ENCODE results near the gene PPP2R1B. TPM values are rescaled to one million over a fixed set of nuclear protein-coding genes. Genes with fewer than 3 reads are reported as not detected.

Gene PPP2R1B
- total RNA-seq, 1 donor from 2014 or later = 6.5 TPM

GRCh38 chr11:111749646-111750045 is 16.5 kb downstream of the PPP2R1B start:
- peaks cover 98% of the 10 kb centered on the region for H3K36me3 ChIP-seq
- no peak for TF ChIP-seq CTCF (IDR thresholded peaks at IDR 0.05; ENCODE audit: borderline replicate concordance)
- H3K4me1 ChIP-seq = peaks cover 13% of the 10 kb centered on the region
- intact Hi-C loops (cut with micrococcal nuclease) = no loop called here
- no peak overlapping the region for H3K4me3 ChIP-seq
- H3K27ac ChIP-seq (replicated peaks) = no peak overlapping the region
- DNase-seq = no peak
- H3K9me3 ChIP-seq (replicated peaks) = no peaks in the 10 kb centered on the region
- H3K27me3 ChIP-seq (ENCODE audit: low read depth) = no peaks in the 10 kb centered on the region

- H3K27ac ChIP-seq (replicated peaks) = no peak overlapping the region
- no peaks in the 10 kb centered on the region for H3K9me3 ChIP-seq (replicated peaks)
- TF ChIP-seq CTCF (IDR thresholded peaks at IDR 0.05; ENCODE audit: borderline replicate concordance) = no peak
- H3K4me1 ChIP-seq = peaks cover 13% of the 10 kb centered on the region
- H3K36me3 ChIP-seq = peaks cover 98% of the 10 kb centered on the region
- no peak for DNase-seq
- intact Hi-C loops (cut with micrococcal nuclease) = no loop called here
- no peaks in the 10 kb centered on the region for H3K27me3 ChIP-seq (ENCODE audit: low read depth)
- H3K4me3 ChIP-seq = no peak overlapping the region
Measured at GRCh38 chr11:111748035-111748804, 18.0 kb downstream of the PPP2R1B start.

GRCh38 chr11:111745719-111746504 is 20.3 kb downstream of the PPP2R1B start:
- Histone ChIP-seq H3K27ac (replicated peaks) (peak overlapping the region; percentile 2), H3K36me3 (peaks cover 98% of the 10 kb centered on the region), H3K27me3 (ENCODE audit: low read depth) (no peaks in the 10 kb centered on the region), H3K4me1 (peaks cover 17% of the 10 kb centered on the region), H3K4me3 (no peak overlapping the region), H3K9me3 (replicated peaks) (no peaks in the 10 kb centered on the region)
- TF ChIP-seq CTCF (IDR thresholded peaks at IDR 0.05; ENCODE audit: borderline replicate concordance) = no peak
- intact Hi-C loops (cut with micrococcal nuclease) = no loop called here
- DNase-seq = no peak

DNA sequence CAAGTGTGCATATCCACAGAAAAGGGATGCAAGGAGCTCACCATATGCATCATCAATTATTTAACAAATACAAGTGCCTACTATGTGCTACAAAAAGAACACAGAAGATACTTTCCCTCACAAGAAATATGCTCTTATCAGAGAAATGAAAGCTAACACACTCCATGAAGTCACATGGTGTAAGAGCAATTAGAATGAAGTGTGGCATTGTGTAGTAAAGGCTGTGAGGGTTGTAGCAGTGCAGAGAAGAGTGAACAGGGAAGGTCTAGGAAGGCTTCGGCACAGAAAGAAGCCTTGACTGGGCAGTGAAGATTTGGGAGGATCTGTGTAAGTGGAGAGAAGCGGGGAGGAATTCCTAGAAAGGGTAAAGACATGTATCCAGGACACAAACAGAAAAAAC is 22.5 kb downstream of the PPP2R1B start:
- TF ChIP-seq CTCF (IDR thresholded peaks at IDR 0.05; ENCODE audit: borderline replicate concordance) = no peak
- no peaks in the 10 kb centered on the region for H3K9me3 ChIP-seq (replicated peaks)
- no peak overlapping the region for H3K27ac ChIP-seq (replicated peaks)
- intact Hi-C loops (cut with micrococcal nuclease) = no loop called here
- peaks cover 86% of the 10 kb centered on the region for H3K36me3 ChIP-seq
- no peak for DNase-seq
- H3K4me3 ChIP-seq = no peak overlapping the region
- H3K27me3 ChIP-seq (ENCODE audit: low read depth) = no peaks in the 10 kb centered on the region
- H3K4me1 ChIP-seq = peaks cover 17% of the 10 kb centered on the region

- intact Hi-C loops (cut with micrococcal nuclease) = no loop called here
- Histone ChIP-seq H3K36me3 (peaks cover 67% of the 10 kb centered on the region), H3K27ac (replicated peaks) (no peak overlapping the region), H3K9me3 (replicated peaks) (no peaks in the 10 kb centered on the region), H3K4me1 (peaks cover 36% of the 10 kb centered on the region), H3K27me3 (ENCODE audit: low read depth) (no peaks in the 10 kb centered on the region), H3K4me3 (no peak overlapping the region)
- no peak for DNase-seq
- TF ChIP-seq CTCF (IDR thresholded peaks at IDR 0.05; ENCODE audit: borderline replicate concordance) = no peak
Measured at GRCh38 chr11:111741751-111742150, 24.4 kb downstream of the PPP2R1B start.
